ENCODE measurements around the gene CRTAC1. TPM values are rescaled to one million over a fixed set of nuclear protein-coding genes. Genes with fewer than 3 reads are reported as not detected.

The CRTAC1 gene
- total and polyA plus RNA-seq, 10 of the 15 experiments (the other 5 are each of a cell fraction or from before 2014, with no cell fraction given), result 0.10 TPM; not detected in 9

GRCh38 chr10:98001736-98002135 lies 28.7 kb downstream of the CRTAC1 start:
- RAD21 ChIA-PET (ENCODE audit: unreplicated experiment), result no interaction called here
- in situ Hi-C loops (cut with MboI), result no loop called here
- no peak for DNase-seq (ENCODE audit: low read depth, low spot score)
- Histone ChIP-seq H3K36me3 (ENCODE audit: control insufficient read depth in 2 of 2, insufficient read depth in 2 of 2, low read length in 1 of 2) (no peaks in the 10 kb centered on the region), H3K4me2 (ENCODE audit: control insufficient read depth, insufficient read depth) (no peak overlapping the region), H3K27me3 (replicated peaks in 1 of 2; ENCODE audit: control insufficient read depth in 2 of 2, insufficient read depth in 2 of 2, low read length in 1 of 2) (no peaks in the 10 kb centered on the region; a peak in 1 of 4 replicates), H3K4me3 (no peak overlapping the region), H3K9me3 (replicated peaks; ENCODE audit: control insufficient read depth, insufficient read depth, low read length) (no peaks in the 10 kb centered on the region; the same call in 2 of the 3 replicates), H2AFZ (ENCODE audit: control insufficient read depth, low read depth, low read length) (no peak overlapping the region), H3K4me1 (ENCODE audit: control insufficient read depth, insufficient read depth, low read length) (no peaks in the 10 kb centered on the region), H3K79me2 (ENCODE audit: control insufficient read depth, insufficient read depth, low read length) (no peaks in the 10 kb centered on the region), H4K20me1 (ENCODE audit: control insufficient read depth, insufficient read depth) (no peaks in the 10 kb centered on the region), H3K9ac (ENCODE audit: control insufficient read depth, insufficient read depth, low read length) (no peak overlapping the region), H3K27ac (ENCODE audit: control insufficient read depth, insufficient read depth) (no peak overlapping the region)
- FAIRE-seq, result no peak
- SMC1A ChIA-PET (ENCODE audit: uncharacterized antibody, unreplicated experiment), result no interaction called here
- no peak for ATAC-seq
- WGBS (ENCODE audit: insufficient coverage, insufficient replicate concordance, low lambda C conversion rate, missing lambda C conversion rate), result 54% methylated on average over 9 of the region's 9 CpGs
- no peak for TF ChIP-seq SMARCA5 (IDR thresholded peaks at IDR 0.05)
- TF ChIP-seq FOXK2 (IDR thresholded peaks at IDR 0.05), result no peak
- TF ChIP-seq CTCF (IDR thresholded peaks at IDR 0.05 in 2 of 3, conservative IDR thresholded peaks at IDR 0.05 in 1 of 3; ENCODE audit: control insufficient read depth in 2 of 3, extremely low read depth in 1 of 3, insufficient read depth in 1 of 3, low read depth in 3 of 3, low read length in 3 of 3), result no peak
- no peak for TF ChIP-seq HDAC6 (IDR thresholded peaks at IDR 0.05; ENCODE audit: unreplicated experiment)
- no peak for TF ChIP-seq IKZF1 (conservative IDR thresholded peaks at IDR 0.05)
- TF ChIP-seq E2F8 (IDR thresholded peaks at IDR 0.05; ENCODE audit: low read depth, partially characterized antibody), result no peak
- TF ChIP-seq EGR1 (IDR thresholded peaks at IDR 0.05; ENCODE audit: borderline replicate concordance in 1 of 2, low read depth in 2 of 2, low read length in 2 of 2), result no peak
- no peak for TF ChIP-seq RCOR1 (conservative IDR thresholded peaks at IDR 0.05; ENCODE audit: low read depth, low read length)
- no peak for TF ChIP-seq TARDBP (IDR thresholded peaks at IDR 0.05; ENCODE audit: borderline replicate concordance)
- TF ChIP-seq NR2C1 (IDR thresholded peaks at IDR 0.05), result no peak
- no peak for TF ChIP-seq NBN (IDR thresholded peaks at IDR 0.05)
- no peak for TF ChIP-seq HSF1 (IDR thresholded peaks at IDR 0.05; ENCODE audit: low read depth, low read length)
- no TSS peak for BruUV-seq (replicated peaks)
- POLR2A ChIA-PET, result no interaction called here
- intact Hi-C loops (cut with micrococcal nuclease; ENCODE audit: unreplicated experiment), result no loop called here
- CTCF ChIA-PET, result interaction anchor here (1.5 kb wide), 1 partner anchor 39 kb away, joined by 3 read pairs; no protein-coding TSS in a partner anchor

Data from GM12878 (cell line).